ENCODE measurements around the gene HBG1.

Gene HBG1

DNA sequence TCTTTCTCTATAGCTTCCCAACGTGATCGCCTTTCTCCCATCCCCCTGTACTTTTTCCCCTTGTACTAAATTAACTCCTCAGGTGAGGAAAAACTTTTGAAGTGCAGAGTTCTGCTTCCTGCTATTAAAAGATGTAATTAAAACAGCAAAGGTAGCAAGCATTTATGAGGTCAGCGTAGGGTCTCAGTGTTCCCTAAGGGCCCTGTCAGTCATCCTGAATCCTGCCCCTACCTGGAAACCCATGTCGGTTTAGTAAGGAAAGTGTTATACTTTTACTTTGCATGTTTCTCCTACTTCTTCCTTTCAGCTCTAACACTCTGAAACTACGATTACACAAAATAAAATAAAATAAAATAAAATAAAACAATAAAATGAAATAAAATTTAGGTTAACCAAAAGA is 21.5 kb downstream of the HBG1 start:
- DNase-seq (ENCODE audit: low read depth in 1 of 2, low spot score in 1 of 2) = no peak

DNA sequence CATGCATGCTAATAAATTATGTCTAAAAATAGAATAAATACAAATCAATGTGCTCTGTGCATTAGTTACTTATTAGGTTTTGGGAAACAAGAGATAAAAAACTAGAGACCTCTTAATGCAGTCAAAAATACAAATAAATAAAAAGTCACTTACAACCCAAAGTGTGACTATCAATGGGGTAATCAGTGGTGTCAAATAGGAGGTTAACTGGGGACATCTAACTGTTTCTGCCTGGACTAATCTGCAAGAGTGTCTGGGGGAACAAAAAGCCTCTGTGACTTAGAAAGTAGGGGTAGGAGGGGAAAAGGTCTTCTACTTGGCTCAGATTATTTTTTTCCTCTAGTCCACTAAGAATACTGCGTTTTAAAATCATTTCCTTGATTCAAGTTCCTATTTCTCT is 22.0 kb downstream of the HBG1 start:
- no peak for DNase-seq (ENCODE audit: low read depth in 1 of 2, low spot score in 1 of 2)

DNA sequence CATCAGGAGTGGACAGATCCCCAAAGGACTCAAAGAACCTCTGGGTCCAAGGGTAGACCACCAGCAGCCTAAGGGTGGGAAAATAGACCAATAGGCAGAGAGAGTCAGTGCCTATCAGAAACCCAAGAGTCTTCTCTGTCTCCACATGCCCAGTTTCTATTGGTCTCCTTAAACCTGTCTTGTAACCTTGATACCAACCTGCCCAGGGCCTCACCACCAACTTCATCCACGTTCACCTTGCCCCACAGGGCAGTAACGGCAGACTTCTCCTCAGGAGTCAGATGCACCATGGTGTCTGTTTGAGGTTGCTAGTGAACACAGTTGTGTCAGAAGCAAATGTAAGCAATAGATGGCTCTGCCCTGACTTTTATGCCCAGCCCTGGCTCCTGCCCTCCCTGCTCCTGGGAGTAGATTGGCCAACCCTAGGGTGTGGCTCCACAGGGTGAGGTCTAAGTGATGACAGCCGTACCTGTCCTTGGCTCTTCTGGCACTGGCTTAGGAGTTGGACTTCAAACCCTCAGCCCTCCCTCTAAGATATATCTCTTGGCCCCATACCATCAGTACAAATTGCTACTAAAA is 22.8 kb downstream of the HBG1 start, which contains the start of gene HBB:
Gene HBB, minus strand, starts transcription at position 340 of the 579 bp plus-strand sequence. Its CDS starts 50 bp downstream, at position 290.
- no peak for DNase-seq (ENCODE audit: low read depth in 1 of 2, low spot score in 1 of 2)

DNA sequence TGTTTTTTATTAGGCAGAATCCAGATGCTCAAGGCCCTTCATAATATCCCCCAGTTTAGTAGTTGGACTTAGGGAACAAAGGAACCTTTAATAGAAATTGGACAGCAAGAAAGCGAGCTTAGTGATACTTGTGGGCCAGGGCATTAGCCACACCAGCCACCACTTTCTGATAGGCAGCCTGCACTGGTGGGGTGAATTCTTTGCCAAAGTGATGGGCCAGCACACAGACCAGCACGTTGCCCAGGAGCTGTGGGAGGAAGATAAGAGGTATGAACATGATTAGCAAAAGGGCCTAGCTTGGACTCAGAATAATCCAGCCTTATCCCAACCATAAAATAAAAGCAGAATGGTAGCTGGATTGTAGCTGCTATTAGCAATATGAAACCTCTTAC is 24.2 kb downstream of the HBG1 start:
- no peak for DNase-seq (ENCODE audit: low read depth in 1 of 2, low spot score in 1 of 2)

DNA sequence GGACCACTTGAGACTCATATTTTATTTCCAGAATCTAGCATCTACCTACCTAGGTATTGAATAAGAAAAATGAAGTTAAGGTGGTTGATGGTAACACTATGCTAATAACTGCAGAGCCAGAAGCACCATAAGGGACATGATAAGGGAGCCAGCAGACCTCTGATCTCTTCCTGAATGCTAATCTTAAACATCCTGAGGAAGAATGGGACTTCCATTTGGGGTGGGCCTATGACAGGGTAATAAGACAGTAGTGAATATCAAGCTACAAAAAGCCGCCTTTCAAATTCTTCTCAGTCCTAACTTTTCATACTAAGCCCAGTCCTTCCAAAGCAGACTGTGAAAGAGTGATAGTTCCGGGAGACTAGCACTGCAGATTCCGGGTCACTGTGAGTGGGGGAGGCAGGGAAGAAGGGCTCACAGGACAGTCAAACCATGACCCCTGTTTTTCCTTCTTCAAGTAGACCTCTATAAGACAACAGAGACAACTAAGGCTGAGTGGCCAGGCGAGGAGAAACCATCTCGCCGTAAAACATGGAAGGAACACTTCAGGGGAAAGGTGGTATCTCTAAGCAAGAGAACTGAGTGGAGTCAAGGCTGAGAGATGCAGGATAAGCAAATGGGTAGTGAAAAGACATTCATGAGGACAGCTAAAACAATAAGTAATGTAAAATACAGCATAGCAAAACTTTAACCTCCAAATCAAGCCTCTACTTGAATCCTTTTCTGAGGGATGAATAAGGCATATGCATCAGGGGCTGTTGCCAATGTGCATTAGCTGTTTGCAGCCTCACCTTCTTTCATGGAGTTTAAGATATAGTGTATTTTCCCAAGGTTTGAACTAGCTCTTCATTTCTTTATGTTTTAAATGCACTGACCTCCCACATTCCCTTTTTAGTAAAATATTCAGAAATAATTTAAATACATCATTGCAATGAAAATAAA is 24.8 kb downstream of the HBG1 start:
- DNase-seq (ENCODE audit: low read depth in 1 of 2, low spot score in 1 of 2) = no peak

DNA sequence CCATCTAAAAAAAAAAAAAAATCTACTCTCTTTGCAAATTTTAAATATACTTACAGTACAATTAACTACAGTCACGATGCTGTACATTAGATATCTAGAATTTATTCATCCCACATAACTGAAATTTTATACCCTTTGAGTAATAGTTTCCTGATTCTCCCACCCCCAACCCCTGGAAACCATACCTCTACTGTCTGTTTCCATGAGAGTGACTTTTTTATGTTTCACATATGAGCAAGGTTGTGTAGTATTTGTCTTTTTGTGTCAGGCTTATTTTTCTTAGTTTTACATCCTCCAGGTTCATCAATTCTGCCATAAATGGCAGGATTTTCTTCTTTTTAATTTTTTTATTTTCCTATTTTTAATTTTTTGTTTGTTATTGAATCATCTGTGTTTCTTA is 26.0 kb downstream of the HBG1 start:
- DNase-seq (ENCODE audit: low read depth in 1 of 2, low spot score in 1 of 2) = no peak

DNA sequence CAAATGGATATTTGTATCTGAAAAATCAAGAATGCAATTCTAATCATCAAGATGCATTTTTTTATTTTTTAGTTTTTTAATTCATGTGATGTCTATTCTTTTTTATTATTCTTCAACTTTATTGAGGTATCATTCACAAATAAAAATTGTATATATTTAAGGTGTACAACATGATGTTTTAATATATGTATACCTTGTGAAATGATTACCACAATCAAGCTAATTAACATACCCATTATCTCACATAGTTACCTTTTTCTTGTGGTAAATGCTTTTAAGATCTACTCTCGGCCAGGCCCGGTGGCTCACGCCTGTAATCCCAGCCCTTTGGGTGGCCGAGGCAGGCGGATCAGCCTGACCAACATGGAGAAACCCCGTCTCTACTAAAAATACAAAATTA is 26.5 kb downstream of the HBG1 start:
- DNase-seq (ENCODE audit: low read depth in 1 of 2, low spot score in 1 of 2) = no peak

DNA sequence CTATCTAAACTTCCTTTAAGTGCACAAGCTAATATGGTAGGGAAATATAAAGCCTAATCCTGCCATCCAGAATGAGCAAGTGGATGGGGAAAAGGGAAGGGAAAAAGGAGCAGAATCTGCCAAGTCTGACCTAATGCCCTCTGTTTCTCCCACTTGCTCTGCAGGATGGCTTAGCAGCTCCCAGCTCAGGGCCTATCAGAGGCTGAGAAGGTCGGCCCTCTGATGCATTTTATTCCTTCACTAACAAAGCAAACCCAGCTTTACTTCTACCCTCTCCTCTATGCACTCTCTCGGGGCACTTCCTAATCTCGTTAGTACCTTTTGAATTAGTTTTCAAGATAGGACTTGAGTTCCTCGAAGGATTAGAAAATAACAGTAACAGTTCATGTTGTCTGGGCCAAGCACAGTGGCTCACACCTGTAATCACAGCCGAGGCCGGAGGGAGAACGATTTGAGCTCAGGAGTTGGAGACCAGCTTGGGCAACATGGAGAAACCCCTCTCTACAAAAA is 39.2 kb downstream of the HBG1 start:
- no peak for DNase-seq (ENCODE audit: low read depth in 1 of 2, low spot score in 1 of 2)

DNA sequence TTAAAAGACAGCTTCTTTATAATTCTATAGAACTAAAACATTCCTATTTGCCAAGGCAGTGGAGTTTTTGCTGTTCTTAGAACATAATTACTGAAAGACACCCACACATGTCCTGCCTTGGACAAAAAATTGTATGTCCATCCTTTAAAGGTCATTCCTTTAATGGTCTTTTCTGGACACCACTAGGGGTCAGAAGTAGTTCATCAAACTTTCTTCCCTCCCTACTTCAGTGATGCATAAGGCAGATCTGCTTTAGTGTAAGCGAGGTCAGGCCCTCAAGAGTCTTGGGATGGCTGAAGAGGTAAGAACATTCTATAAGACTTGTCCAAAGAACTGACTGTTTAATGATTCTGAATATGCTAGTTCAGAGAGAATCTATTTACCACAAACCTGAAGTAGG is 44.9 kb downstream of the HBG1 start:
- no peak for DNase-seq (ENCODE audit: low read depth in 1 of 2, low spot score in 1 of 2)

DNA sequence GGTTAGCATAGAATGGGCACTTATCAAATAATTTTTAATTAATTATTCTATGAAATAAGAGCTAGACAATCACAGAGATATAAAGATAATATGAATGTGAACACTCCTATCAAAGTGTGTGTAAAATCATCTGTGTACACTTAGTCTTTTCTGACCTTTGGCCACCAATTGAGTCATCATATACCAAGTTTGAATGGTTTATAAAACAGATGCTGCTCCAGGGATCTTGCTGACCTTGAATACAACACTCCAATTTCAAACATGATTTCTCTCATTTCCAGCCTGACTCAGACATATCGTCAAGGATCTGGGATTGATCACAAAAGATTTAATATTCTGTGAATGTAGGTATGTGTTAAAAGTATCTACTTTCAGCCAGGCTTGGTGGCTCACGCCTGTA is 46.3 kb downstream of the HBG1 start:
- no peak for DNase-seq (ENCODE audit: low read depth in 1 of 2, low spot score in 1 of 2)

DNA sequence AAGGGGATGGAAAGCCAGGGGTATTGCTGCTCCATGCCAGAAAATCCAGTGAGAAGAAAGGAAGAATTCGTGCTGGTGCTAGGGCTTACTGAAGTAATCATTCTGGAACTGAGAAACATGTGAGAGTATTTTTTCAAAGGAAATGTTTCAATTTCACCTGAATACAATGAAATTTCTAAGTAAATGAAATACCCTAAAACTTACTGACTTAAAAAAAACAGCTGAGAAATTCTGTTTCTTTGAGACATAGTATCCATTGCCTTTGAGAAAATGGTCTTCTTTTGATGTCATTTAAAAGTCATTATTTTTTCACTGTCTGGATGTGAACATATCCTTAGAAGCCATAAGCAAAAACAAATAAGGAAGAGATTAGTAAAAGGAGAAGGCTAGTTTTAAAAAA is 49.1 kb downstream of the HBG1 start, which contains the start of gene OR51V1:
Gene OR51V1, minus strand, starts transcription at position 101 of the 400 bp plus-strand sequence. Its CDS starts 0 bp downstream, at position 101.
- DNase-seq (ENCODE audit: low read depth in 1 of 2, low spot score in 1 of 2) = no peak

DNA sequence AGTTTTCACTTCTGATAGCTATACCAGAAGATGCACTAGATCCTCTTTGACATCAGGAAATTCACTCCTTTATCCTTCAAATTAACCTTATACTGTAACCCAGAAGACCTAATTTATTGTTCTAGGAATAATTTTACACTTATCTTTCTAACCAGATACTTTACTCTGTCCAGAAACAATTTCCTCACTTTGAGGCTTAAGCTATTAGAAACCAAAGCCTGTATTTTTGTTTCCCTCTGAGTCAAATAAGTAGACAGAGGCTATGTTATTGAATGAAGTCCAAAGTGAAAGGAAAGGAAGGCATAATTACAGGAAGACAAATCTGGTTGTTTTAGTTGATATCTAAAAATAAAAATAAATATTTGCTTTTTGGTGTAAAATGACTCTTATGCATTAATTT is 51.4 kb downstream of the HBG1 start:
- DNase-seq (ENCODE audit: low read depth in 1 of 2, low spot score in 1 of 2) = no peak

All from activated T-helper 1 cell treated with anti-CD3 and anti-CD28 coated beads, Interleukin-2, amount 50 U/mL, for 16 hours (primary cell).